HPDE6-E6E7 (cell line): ENCODE measurements around the gene SPX.

Experiments
- DNase-seq: peaks from one replicate; pipeline ENCODE4 v3.0.0; 2011; ENCODE audit warnings: missing footprints; ENCODE audit errors: extremely low spot score

SPX gene

GRCh38 chr12:21526053-21526452, at the start of gene SPX:
SPX (plus strand) TSS chr12:21526296; CDS start chr12:21526473, 177 bp downstream.
- DNase-seq: no peak

- DNase-seq: no peak
Observed at GRCh38 chr12:21476949-21477348, 49.1 kb upstream of the SPX start.

DNA sequence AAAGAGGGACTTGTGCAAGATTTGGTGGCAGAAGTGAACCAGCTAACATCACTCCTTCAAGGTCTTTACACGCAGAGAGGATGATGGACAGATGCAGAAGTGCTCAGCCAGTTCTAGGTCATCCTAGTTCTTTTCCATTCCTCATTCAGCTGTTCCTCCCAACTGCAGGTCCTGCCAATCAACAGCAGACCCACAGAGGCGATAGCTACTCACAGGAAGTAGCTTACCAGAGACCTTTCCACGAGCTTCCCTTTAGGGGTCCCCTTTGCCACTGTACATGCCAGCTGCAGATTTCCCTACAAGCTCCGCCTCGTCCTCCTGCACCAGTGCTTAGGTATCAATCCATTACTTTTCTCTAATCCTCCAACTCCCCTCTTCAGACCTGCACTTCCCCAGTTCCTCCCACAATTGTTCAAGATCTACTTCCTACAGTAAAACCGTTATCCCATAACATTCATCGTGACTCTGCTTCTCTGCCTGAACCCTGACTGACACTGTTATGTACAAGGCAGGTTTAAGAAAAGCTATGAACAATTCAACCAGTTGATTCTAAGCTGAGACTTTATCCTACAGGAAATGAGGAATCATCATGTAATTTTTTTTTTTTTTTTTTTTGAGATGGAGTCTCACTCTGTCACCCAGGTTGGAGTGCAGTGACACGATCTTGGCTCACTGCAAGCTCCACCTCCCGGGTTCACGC, 47.2 kb upstream of the SPX start:
- no peak for DNase-seq

DNA sequence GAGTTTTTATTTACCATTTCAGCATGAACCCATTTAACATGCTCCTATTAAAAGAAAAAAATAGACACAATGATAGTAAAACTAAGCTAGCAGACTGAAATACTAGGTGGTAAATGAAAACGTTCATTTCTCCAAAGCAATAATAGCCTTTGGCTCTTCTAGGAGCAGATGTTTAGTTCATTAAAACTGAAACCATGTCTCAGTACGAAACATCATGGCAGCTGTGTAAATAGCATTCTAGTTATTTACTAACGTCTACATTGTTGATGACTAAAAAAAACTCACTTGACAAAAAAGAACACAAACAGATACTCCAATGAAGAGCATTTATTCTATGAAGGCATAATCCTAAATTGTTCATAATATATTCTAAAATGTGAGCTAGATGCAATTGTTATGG, 42.6 kb upstream of the SPX start:
- no peak for DNase-seq

DNA sequence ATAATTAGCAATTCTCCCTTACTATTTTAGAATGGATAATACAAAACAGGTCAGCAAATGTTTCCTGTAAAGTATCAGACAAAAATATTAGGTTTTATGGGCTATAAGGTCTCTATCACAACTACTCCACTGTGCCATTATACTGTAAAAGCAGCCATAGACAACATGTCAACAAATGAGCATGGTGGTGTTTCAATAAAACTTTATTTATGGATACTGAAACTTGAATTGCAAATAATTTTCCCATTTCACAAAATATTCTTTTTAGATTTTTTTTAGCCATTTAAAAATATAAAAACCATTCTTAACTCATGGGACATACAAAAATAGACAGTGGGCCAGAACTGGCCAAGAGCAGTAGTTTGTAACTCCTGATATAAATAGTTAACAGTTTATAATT, 40.1 kb upstream of the SPX start:
- no peak for DNase-seq

DNA sequence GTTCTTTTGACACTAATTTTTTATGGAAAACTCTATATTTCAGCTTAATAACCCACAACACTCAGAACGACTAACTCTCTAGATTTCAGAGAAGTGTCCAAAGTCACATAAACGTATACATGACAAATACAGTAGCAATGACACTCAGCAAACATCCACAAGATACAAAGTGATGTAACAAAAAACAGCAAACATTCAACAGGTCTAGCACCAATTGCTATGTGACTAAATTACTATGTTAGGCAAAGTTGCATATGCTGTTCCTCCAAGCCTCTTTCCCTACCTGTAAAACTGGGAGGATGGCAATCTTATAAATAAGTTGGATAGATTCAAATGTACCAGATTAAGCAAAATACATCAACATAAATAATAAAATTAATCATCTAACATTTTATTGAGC, 26.3 kb upstream of the SPX start:
- DNase-seq: no peak

- DNase-seq: no peak
Observed at GRCh38 chr12:21500786-21501257, 25.3 kb upstream of the SPX start.

- DNase-seq: peak; percentile 94
Observed at GRCh38 chr12:21501258-21502163, 24.6 kb upstream of the SPX start, which contains the start of the genes GOLT1B and RECQL. GOLT1B (plus strand) TSS chr12:21501789; CDS start chr12:21501924, 135 bp downstream. RECQL (minus strand) TSS chr12:21501635; CDS start chr12:21499570, 2,065 bp downstream.

GRCh38 chr12:21502164-21502496, 24.0 kb upstream of the SPX start:
- DNase-seq: no peak

- no peak for DNase-seq
Observed at GRCh38 chr12:21502872-21503271, 23.2 kb upstream of the SPX start.

GRCh38 chr12:21505888-21506287, 20.2 kb upstream of the SPX start:
- DNase-seq: no peak

DNA sequence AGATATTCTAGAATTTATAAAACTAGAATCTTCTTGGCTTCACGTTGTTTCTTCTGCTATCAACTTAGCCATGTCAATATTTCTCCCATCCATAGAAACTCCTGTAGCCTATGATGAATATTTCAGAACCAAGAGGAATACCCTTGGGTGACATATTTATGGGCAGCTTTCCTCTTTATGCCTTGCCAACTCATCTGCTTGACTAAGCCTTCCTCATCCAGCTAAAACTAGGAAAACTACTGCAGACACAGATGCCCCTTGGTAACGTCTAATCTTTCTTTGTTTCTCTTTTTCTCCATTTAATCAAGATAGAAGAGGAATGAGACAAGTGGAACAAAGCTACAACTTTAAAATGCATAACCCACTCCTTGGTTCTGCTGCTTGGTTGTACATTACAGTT, 18.2 kb upstream of the SPX start:
- no peak for DNase-seq

GRCh38 chr12:21509768-21510167, 16.3 kb upstream of the SPX start:
- no peak for DNase-seq

DNA sequence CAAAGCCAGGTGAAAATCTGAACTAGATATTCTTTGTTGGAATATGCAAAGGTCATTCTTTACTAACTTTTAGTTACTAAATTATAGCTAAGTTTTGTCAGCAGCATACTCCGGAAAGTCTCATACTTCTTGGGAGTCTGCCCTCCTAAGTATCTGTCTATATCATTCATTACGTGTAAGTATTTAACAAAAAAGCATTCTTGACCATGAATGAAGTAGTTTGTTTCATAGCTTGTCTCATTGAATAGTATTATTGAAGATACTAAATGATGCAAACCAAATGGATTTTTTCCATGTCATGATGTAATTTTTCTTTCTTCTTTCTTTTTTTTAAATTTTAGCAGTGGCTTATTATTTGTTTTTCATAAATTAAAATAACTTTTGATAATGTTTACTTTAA, 9.8 kb upstream of the SPX start:
- DNase-seq: no peak

DNA sequence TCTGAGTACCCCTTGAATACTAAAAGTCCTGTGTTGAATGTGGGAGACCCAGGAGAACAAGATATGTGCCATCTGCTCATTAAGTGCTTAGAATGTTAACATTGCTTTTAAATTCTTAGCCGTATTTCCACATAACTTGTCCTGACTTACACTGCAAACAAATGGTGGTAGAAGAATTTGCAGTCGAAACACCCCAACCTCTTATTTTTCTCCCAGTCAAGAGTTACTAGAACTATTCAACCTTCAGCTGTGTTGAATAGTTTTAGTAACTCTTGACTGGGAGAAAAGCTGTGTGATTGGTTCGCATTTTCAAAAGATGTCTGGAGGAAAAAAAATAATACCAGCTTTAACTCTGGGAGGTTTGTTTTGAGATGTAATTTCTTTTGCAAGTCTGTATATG, 7.6 kb upstream of the SPX start:
- DNase-seq: no peak

GRCh38 chr12:21521541-21521940, 4.6 kb upstream of the SPX start:
- no peak for DNase-seq

- no peak for DNase-seq
Observed at GRCh38 chr12:21523148-21523547, 2.9 kb upstream of the SPX start.

GRCh38 chr12:21526721-21527345, 737 bp downstream of the SPX start:
- no peak for DNase-seq

- DNase-seq: peak; percentile 34
Observed at GRCh38 chr12:21527451-21528180, 1.5 kb downstream of the SPX start.

DNA sequence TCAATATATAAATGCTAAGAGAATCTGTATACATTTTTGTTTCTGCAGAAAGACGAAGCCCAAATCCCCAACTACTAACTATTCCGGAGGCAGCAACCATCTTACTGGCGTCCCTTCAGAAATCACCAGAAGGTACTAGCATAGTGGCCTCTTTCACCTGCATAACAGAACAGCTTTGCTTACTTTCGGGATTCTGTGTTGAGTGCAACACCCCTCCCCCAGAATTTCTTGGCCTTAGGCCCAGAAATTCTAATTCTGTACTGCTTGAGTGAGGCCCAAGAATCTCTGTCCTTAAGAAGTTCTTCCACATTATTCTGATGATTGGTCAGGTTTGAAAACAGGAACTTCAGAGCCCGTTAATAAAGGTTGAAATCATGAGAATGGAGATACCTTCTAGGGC, 2.9 kb downstream of the SPX start:
- no peak for DNase-seq

DNA sequence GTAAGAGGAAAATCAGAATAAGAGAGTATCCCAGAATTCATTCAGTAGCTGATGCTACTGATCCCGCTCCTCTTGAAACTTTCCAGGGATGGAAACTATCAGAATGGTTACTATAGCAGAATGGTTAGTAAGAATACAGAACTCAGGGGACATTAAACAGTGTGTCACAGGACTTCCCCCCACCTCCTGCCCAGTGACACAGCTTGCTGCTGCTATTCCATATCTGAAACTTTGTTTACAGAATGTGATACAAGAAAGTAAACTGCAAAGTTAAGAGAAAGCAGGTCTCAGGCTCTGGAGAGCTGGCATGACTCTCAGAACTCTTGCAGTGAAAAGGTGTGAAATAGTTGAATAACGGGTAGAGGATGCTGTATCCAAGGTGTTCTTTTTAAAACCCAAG, 3.4 kb downstream of the SPX start:
- no peak for DNase-seq
